NCI-H446 treated with DMSO at 0.1 percent for 48 hours (cell line): Measurements from ENCODE around the gene CAVIN2.
A peak's percentile ranks its signal among the peaks of the same experiment; 100 is the strongest.

Experiments
- DNase-seq: peaks from one replicate; lab custom pipeline; 2025; lab: John Stamatoyannopoulos, UW

Gene CAVIN2, protein sequence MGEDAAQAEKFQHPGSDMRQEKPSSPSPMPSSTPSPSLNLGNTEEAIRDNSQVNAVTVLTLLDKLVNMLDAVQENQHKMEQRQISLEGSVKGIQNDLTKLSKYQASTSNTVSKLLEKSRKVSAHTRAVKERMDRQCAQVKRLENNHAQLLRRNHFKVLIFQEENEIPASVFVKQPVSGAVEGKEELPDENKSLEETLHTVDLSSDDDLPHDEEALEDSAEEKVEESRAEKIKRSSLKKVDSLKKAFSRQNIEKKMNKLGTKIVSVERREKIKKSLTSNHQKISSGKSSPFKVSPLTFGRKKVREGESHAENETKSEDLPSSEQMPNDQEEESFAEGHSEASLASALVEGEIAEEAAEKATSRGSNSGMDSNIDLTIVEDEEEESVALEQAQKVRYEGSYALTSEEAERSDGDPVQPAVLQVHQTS

DNA sequence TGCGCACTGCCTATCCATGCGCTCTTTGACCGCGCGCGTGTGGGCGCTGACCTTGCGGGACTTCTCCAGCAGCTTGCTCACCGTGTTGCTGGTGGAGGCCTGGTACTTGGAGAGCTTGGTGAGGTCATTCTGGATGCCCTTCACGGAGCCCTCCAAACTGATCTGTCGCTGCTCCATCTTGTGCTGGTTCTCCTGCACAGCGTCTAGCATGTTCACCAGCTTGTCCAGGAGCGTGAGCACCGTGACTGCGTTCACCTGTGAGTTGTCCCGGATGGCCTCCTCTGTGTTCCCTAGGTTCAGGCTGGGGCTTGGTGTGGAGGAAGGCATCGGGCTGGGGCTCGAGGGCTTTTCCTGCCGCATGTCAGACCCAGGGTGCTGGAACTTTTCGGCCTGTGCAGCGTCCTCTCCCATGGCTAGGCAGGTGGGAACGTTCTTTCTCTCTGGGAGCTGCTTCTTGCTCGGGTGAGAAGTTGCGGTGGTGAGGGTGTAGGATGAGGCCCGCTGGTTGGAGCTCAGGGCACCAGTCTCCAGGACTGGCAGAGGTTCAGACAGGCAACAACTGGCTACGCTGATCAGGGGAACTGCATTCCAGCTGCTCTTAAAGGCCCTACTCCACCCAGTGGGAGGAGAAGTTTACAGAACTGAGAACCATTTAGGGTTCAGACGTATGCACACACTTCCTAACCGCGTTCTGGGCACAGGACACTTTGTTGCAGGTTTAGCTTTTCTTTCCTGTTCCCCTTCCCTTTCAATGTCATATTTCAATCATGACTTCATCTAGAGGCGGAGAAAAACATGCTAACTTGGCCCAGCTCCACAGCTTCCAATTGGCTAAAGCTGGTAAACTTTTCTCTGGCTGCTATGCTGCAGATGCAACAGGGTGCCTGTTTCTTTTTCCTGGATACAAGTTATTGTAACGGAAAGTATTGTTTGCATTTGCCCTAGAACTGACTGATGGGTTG lies at the start of gene CAVIN2:
Gene CAVIN2 (minus strand): TSS at position 574 of the 962 bp plus-strand sequence. CDS start 163 bp downstream, at position 411.
- peak; percentile 66 for DNase-seq

DNA sequence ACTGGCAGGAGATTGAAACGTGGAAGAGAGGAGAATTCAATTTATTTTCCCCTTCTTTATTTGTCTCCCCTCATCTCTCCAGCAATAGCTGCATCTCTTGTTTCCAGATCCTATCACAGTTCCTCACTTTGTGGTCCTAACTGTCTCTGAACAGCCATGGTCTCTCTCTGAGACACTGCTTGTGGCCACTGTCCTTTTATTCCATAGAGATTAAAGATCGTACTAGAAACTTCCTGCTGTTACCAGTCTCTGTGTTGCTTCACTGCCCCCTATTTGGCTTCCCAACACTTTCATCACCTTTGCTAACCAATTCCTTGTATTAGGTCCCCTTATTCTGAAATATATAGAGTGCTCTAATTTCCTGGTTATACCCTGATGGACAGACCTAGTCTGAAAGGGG lies 48.9 kb upstream of the CAVIN2 start:
- no peak for DNase-seq

DNA sequence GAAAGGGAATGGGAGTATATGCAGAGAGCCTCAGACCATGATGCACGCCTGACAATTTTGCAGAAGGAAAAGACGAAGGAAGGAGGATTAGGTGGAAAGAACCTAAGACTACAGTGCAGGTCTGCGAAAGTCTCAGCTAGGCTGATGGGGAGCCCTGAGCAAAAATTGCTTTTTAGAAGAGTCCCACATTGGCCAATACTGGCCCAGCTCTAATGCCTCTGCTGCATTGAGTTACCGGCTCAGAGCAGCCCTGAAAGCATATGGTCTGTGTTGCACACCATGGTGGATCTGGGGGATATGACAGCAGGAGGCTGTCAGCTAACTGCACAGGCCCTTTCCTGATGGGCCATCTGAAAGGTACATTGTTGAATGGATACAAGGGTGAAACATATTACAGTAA lies 48.3 kb upstream of the CAVIN2 start:
- DNase-seq = no peak

DNA sequence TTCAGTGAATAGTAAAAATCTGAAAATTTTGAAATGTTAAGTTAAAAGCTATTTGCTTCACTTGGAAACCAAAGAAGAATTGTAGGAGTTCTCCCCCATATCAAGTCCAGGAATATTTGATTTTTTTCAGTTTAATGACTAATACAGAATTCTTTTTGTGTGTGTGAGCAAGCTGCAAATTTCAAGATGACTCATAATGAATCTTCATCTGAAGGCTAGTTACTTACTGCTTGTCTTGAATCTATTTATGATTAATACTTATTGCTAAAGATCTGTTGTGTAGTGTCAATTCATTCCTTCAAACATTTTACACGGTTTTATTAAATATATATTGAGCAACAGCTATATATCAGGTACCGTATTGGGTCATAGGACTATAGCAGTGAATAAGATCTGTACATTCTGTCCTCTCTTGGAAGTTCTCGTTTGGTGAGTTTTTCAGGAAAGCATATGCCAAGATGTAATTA lies 47.8 kb upstream of the CAVIN2 start:
- DNase-seq = peak; percentile 46

DNA sequence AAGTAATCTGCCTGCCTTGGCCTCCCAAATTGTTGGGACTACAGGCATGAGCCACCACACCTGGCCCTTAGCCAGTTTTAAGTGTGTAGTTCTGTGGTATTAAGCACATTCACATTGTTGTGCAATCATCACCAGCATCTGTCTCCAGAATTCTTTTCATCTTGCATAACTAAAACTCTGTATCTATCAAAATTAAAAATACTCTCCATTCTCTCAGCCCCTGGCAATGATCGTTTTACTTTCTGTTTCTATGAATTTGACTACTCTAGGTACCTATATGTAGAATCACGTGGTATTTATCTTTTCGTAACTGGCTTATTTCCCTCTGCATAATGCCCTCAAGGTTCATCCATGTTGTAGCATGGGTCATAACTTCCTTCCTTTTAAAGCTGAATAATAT lies 45.5 kb upstream of the CAVIN2 start:
- no peak for DNase-seq

DNA sequence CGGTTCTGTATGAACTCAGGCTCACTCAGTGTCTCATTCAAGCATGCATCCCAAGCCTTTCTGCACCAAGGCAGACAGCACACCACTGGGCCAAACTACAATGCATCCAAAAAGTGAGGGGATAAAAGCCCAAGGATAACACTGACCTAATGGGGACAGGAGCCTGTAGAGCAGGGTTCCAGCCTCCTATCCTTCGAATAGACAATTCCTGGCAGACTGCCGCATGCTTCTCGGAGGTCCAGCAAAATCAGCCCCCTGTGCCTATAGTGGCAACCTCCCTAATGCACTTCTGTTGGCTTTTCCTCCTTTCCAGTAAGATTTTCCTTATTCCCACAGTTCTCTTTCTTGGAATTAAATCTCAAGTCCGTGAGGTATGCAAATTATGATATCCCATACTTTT lies 44.8 kb upstream of the CAVIN2 start:
- no peak for DNase-seq

DNA sequence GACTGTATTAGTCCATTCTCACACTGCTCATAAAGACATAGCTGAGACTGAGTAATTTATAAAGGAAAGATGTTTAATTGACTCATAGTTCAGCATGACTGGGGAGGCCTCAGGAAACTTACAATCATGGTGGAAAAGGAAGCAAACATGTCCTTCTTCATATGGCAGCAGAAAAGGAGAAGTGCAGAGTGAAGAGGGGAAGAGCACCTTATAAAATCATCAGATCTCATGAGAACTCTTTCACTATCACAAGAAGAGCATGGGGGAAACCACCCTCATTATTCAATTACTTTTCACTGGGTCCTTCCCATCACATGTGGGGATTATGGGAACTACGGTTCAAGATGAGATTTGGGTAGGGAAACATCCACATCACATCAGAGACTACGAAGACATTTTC lies 43.0 kb upstream of the CAVIN2 start:
- DNase-seq = no peak

DNA sequence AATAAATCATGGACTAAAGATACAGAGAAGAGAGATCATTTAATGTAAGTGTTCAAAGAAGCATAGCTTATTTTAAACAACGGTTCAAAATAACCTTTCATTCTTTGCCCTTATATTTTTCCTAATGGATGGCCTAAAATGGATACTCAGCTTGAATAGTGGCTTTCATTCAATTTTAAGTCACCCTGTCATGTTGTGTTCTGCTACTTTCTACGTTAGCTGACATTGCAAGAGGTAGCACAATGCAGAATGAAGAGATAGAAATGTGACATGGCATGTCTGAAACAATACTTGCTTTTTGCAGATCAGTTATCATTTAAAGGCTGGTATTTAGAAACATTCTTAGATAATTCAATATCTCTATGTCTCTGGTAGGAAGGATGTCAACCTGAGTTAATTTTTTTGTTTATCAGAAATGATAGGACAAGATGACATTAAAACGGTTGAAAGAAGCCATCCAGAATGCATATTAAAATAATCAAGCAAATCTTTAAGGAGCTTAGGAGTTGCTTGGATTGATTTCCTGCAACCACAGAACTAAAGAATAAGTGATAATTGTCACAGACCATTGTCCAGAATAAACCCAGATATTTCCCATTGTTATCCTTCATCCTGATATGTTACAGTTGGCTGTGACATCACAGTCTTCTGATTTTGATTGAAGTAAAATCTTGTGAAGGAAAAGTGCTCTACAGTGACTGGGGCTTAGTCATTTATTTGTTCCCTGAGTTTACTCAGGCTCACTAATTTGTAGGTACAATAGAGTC lies 41.7 kb upstream of the CAVIN2 start:
- no peak for DNase-seq

DNA sequence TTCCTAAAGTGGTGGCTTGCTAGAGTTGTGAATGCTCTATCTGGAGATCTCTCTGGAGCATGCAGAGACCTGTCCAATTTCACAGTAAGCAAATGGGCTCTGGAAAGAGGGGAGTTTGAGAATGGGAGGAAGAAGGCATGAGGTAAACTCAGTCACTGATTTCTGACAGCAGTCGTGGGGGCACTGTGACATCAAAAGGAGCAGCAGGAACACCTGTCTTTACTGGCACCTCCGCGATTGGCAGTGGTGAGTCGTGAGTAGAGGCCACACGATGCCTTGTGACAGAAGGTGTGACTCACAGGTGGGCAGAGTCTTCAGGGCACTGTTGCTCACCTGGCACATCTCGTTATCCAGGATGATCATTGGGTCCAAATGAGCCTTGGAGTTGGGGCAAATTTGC lies 38.8 kb upstream of the CAVIN2 start:
- peak; percentile 82 for DNase-seq

DNA sequence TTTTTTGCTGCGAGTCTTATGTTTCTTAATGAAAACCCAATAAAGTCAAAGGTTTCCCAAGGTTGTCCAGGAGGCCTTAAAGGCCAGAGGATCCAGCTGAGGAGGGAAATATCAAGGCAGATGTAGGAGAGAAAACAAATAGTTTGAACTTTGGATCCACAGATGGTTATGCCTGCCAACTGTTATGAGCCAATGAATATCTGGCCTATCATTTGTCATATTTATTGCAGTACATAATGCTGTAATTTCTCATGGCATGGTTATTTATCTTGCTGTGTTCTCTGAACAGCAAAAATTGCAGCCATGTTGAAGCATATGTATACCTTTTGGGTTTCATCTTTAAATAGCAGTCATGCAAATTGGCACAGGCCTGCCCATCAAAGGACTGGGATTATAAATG lies 38.2 kb upstream of the CAVIN2 start:
- DNase-seq = peak; percentile 92

DNA sequence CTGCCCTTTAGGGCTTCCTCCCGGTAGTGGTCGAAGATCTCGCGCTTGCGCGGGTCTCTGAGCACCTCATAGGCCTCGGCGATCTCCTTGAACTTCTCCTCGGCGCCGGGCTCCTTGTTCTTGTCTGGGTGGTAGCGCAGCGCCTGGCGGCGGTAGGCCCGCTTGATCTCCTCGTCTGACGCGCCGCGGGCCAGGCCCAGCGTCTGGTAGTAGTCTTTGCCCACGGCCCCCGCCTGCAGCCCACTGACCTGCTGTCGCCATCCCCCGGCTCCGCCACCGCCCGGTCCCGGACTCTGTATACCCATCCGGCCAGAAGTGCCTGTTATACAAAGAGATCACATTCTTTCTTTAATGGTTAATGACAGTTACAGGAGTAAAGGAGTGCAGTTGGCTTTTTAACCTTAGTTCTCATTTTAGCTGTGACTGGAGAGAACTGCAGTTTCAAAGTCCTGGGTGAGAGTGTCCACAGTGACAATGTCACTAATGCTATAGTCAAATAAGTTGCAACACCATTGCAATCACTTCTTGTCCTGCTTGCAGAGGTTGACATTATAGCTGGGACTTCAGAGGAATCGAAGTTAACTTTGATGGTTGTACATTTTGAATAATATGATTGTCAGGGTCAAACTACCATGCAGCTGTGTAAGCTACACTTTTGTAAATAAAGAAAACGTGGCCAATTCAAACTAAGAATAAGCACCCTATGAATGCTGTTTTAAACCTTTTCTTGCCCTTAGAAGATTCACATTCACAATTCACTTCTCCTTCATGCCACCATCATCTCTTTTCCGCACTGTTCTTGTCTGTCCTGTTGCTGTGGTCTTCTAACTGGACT lies 35.3 kb upstream of the CAVIN2 start:
- no peak for DNase-seq

DNA sequence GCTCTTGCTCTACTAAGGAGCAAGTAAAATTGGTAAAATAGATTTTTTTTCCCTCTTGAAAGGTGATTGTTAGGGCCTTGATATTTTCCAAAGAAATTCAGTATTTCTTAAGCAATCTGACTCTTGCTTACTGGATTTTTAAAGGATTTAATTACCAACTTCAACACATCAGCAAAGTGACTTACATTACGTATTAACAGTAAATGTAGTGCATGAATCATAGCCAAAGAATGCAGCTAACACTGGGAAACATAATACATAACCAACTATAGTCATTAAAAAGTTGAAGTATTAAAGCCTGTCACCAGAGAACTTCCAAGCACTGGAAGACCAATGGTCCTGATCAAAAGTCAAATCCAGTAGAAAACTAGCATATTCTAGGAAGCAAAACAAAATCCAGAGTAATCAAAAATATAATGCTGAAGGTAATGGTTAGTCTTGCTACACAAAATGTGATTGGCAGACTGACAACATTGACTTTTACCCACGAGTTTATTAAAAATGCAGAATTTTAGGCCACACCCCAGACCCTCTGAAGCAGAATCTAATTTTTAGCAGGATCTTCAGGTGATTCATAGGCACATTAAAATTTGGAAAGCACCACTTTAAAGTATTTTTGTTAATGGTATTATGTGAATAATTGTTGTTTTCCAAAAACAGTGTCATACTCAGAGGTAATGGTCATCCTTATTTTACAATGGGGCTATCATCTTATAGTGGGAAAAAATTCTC lies 31.8 kb upstream of the CAVIN2 start:
- DNase-seq = peak; percentile 41

DNA sequence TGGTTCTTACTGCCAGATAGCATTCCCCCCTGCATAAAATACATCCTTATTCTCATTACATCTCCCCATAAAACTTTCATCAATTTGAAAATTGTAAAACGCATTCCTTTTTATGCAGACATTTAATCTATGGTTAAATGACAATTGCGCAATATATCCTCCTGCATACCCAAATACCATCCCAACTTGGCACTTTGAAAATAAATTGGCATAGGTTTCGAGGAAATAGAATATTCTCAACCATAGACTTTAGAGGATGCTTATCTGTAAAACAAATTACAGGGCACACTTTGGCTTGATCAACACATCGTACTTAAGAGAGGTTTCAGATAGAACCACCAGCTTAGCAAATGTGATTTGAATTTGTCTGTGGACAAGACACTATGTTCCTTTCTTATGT lies 31.0 kb upstream of the CAVIN2 start:
- DNase-seq = no peak

DNA sequence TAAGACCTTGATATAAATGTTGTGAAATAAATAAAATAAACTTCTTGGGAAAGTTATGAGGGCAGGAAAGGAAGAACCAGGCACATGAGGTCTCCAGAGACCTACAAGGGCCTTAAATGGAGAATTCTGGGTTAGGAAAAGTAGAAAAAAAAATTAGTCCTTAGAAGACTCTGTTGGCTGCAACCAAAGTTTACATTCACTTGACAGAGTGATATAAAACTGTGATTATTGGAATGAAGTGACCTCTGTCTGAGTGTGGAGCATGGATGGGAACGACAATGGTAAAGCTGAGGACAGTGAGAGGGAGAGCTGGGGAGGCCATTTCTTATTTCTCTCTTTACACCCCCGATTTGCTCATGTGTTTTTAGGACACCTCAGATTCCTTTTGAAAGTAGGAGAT lies 29.0 kb upstream of the CAVIN2 start:
- no peak for DNase-seq

DNA sequence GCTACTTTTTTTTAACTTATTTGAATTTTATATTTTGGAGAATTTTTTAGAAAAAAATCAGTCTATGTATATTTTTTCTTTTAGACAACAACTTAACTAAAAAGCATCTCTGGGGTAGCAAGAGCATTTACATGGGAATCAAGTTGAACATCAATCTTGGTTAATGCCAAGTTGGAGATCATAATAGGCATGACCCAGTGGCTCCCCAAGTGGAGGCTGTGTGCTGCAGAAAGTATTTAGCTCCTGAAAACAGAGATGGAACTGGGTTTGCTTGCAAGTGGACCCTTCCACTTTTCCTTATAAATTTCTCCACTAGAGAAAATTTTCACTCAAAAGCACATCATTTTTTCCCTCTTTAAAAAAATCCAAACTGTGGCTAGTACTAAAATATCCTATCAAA lies 23.9 kb upstream of the CAVIN2 start:
- DNase-seq = no peak

DNA sequence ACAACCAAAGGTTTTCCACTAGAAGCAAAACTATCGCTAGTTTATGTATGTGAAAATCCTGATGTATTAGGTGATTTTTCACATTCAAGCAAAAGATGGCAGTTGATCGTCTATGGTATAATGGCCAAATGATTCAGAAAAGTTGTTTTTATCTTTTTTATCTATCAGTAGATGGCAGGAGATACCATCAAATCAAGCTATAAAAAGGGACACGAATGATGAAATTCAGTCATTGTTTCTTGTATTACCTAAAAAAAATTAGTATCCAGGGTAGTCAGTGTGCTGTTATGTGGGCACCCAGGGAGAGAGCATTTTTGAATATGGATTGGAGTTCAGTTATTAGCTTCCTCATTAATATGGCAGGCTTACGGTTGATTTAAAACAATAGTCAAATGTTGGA lies 22.9 kb upstream of the CAVIN2 start:
- peak; percentile 59 for DNase-seq

DNA sequence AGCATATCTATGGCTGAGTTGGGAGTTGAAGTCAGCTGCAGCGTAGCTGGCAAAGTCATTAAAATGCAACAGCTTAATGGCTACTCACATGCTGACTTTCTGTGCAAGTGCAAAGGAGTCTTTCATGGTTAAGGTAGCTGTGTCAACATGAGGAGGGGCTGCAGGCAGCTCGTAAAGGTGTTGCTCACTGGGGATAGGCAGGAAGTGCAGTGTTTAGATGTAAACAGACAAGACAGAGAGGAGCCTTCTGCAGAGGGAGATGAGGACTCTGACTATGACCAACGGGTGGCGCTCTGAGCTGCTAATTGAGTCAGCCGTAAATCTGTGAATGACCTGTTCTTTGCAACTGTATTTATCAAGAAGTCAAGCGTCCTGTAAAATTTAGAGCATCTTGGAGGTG lies 22.3 kb upstream of the CAVIN2 start:
- DNase-seq = no peak

DNA sequence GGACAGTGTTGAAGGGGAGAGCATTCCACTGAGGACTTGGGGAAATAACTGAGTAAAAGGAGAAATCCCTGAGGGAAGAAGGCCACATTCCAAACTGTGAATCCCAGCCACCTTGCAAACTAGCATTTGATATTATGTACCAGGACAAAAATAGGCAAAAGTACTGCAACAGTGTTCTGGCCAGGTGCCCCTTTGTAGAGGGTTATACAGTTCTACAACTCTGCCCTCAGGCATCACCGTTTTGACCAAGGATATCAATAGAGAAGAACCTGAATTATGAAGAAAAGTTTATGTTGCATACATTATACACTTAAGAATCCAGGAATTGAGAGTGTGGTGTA lies 20.6 kb upstream of the CAVIN2 start:
- DNase-seq = no peak

DNA sequence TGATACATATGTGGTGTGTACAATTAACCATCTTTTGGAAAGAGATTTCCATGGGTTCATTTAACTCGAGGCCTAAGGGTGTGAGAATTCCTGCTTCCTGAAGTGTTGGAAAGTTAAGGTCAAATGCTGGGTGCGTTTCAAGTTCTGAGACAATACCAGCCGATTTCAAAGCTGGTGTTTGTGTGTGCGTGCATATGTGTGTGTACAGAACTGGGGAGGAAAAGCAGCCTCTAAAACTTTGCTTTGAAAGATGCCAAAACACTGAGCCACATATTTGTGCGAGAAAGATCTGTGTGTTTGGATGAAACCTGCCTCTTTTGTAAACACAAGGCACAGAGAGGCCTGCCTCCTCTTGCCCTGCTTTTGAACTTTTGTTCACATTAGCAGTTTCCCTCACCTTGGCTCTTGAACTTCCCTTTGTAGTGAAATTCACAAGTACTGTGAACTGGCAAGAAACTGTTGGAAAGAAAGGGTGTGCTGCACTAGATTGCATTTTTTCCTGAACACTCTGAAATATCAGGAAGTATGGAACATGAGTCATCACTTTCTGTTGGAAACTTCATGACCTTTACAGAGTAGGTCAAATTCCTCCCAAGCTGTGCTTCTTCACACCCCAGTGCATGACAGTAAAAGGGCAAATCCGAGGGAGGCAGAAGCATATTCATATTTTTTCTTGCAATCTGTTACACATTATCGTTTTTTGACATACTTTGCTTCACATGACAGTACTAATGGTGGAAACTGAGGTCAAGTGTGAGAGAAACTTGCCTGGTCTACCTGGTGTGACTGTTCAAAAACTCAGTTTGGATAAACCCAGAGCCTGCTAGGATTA lies 20.0 kb upstream of the CAVIN2 start:
- DNase-seq = no peak

DNA sequence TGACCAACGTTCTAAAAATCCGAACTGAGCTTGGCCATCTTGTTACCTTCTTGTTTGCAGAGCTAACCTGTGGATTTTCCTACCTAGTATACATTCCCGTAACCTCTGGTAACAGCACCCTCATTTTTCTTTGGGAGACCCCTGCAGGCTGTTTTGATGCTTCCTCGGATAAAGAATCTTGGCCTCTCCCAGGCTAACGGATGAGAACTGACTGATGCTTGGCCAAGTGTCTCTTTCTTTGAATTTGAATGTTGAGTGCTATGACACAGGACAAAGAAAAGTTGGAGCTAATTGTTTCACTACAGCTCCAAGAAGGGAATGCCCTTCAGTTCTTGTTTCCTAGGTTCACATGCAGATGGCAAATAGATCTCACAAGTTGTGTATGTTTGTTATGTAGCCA lies 19.3 kb upstream of the CAVIN2 start:
- DNase-seq = no peak
